Hepatocyte (in vitro differentiated cells): ENCODE results near the gene TNPO3. TPM values are rescaled to one million over a fixed set of nuclear protein-coding genes. Genes with fewer than 3 reads are reported as not detected.
"Not testable (repeated sequence)": the region's sequence is repeated elsewhere in the genome, so short reads cannot be mapped to it uniquely, and the experiment has no call there.

Experiments
- DNase-seq: peaks from one replicate; pipeline ENCODE4 v3.0.0-alpha.2; 2016; ENCODE audit warnings: low spot score
- H2AFZ ChIP-seq: fragments of 200-600 bp; sonication (generic); 2 replicates; pipeline ENCODE4 v1.6.0; 2016; ENCODE audit warnings: antibody characterized with exemption, mild to moderate bottlenecking
- H3K27ac ChIP-seq: fragments of 200-600 bp; sonication (generic); 2 replicates; pipeline ENCODE4 v1.5.1; 2016; ENCODE audit warnings: mild to moderate bottlenecking
- H3K27me3 ChIP-seq: fragments of 200-600 bp; sonication (generic); 2 replicates; pipeline ENCODE4 v1.6.1; 2016
- H3K36me3 ChIP-seq: fragments of 200-600 bp; sonication (generic); replicated peaks from 2 replicates; pipeline ENCODE4 v1.5.1; 2016; ENCODE audit warnings: low read depth; ENCODE audit not compliant: insufficient read depth
- H3K4me1 ChIP-seq: fragments of 200-600 bp; sonication (generic); 2 replicates; pipeline ENCODE4 v1.5.1; 2016; ENCODE audit warnings: mild to moderate bottlenecking, moderate library complexity; ENCODE audit not compliant: insufficient read depth
- H3K4me2 ChIP-seq: fragments of 200-600 bp; sonication (generic); 2 replicates; pipeline ENCODE4 v1.6.0; 2016
- H3K4me3 ChIP-seq: fragments of 200-600 bp; sonication (generic); 2 replicates; pipeline ENCODE4 v1.5.1; 2016; ENCODE audit warnings: mild to moderate bottlenecking
- H3K79me2 ChIP-seq: fragments of 200-600 bp; sonication (generic); 2 replicates; pipeline ENCODE4 v1.6.0; 2017; ENCODE audit warnings: mild to moderate bottlenecking
- H3K9me2 ChIP-seq: fragments of 200-600 bp; sonication (generic); replicated peaks from 2 replicates; pipeline ENCODE4 v1.6.0; 2017; ENCODE audit warnings: mild to moderate bottlenecking; ENCODE audit not compliant: insufficient read depth
- H3K9me3 ChIP-seq: fragments of 200-600 bp; sonication (generic); 2 replicates; pipeline ENCODE4 v1.5.1; 2016; ENCODE audit warnings: low read depth, mild to moderate bottlenecking
- H4K20me1 ChIP-seq: fragments of 200-600 bp; sonication (generic); 2 replicates; pipeline ENCODE4 v1.6.0; 2016; ENCODE audit warnings: mild to moderate bottlenecking; ENCODE audit not compliant: insufficient read depth, poor library complexity, severe bottlenecking
- CTCF ChIP-seq: fragments of 200-600 bp; sonication (generic); IDR thresholded peaks from 2 replicates; pipeline ENCODE4 v1.5.1; 2016; ENCODE audit warnings: antibody characterized with exemption, mild to moderate bottlenecking; ENCODE audit not compliant: poor library complexity
- EZH2 ChIP-seq: fragments of 200-600 bp; sonication (generic); IDR thresholded peaks from 2 replicates; pipeline ENCODE4 v1.6.1; 2016; ENCODE audit warnings: antibody characterized with exemption, mild to moderate bottlenecking, borderline replicate concordance
- EZH2phosphoT487 ChIP-seq: fragments of 200-600 bp; sonication (generic); IDR thresholded peaks from one replicate; pipeline ENCODE4 v1.6.1; 2018; ENCODE audit warnings: antibody characterized with exemption, mild to moderate bottlenecking, low read depth, moderate library complexity; ENCODE audit not compliant: unreplicated experiment, severe bottlenecking
- WGBS: methylation state at CpG from one replicate; pipeline ENCODE4 v1.1.6; 2016; ENCODE audit warnings: low lambda C conversion rate; ENCODE audit errors: missing lambda C conversion rate; 5-methylcytosine and 5-hydroxymethylcytosine counted together
- polyA plus RNA-seq: library from polyadenylated mRNA; unstranded; fragments of >200 nt; fragmentation: Nextera tagmentation; extraction: Ambion mirVana; gene quantifications from 2 replicates; pipeline ENCODE4 v1.2.1, GENCODE V29; 2016
- total RNA-seq: library from RNA; depleted of rRNA; stranded (reverse); fragments of >200 nt; gene quantifications from 2 replicates; pipeline ENCODE4 v1.2.3, GENCODE V29; 2014

TNPO3 gene
- total and polyA plus RNA-seq, 2 experiments from 2014 or later, result 19.9 to 35.4 TPM

- H3K4me1 ChIP-seq, result no peaks in the 10 kb centered on the region
- H3K4me2 ChIP-seq, result no peak overlapping the region
- no peak overlapping the region for H2AFZ ChIP-seq
- H3K79me2 ChIP-seq, result no peaks in the 10 kb centered on the region
- no peaks in the 10 kb centered on the region for H3K36me3 ChIP-seq
- DNase-seq, result no peak
- H3K4me3 ChIP-seq, result no peak overlapping the region
- H3K9me3 ChIP-seq, result no peaks in the 10 kb centered on the region
- no peaks in the 10 kb centered on the region for H3K27me3 ChIP-seq
- TF ChIP-seq EZH2phosphoT487, result no peak
- TF ChIP-seq EZH2, result no peak
- no peak for TF ChIP-seq CTCF
- no peaks in the 10 kb centered on the region for H3K9me2 ChIP-seq
- WGBS, result 84% methylated on average over 13 of the region's 22 CpGs
- no peak overlapping the region for H3K27ac ChIP-seq
- no peaks in the 10 kb centered on the region for H4K20me1 ChIP-seq
These were observed 107.7 kb downstream of the TNPO3 start for GRCh38 chr7:128946936-128947830.

GRCh38 chr7:128945668-128946366 is 109.1 kb downstream of the TNPO3 start:
- Histone ChIP-seq H4K20me1 (no peaks in the 10 kb centered on the region), H2AFZ (no peak overlapping the region), H3K9me3 (no peaks in the 10 kb centered on the region), H3K27me3 (peaks cover 1% of the 10 kb centered on the region), H3K4me1 (no peaks in the 10 kb centered on the region), H3K79me2 (no peaks in the 10 kb centered on the region), H3K4me2 (no peak overlapping the region), H3K27ac (no peak overlapping the region), H3K9me2 (no peaks in the 10 kb centered on the region), H3K36me3 (no peaks in the 10 kb centered on the region), H3K4me3 (no peak overlapping the region)
- no peak for DNase-seq
- TF ChIP-seq EZH2phosphoT487, result no peak
- no peak for TF ChIP-seq CTCF
- TF ChIP-seq EZH2, result no peak
- 96% methylated on average over 21 of the region's 21 CpGs for WGBS

- Histone ChIP-seq H3K4me2 (no peak overlapping the region), H2AFZ (no peak overlapping the region), H3K27me3 (peaks cover 11% of the 10 kb centered on the region), H3K4me3 (no peak overlapping the region), H3K36me3 (no peaks in the 10 kb centered on the region), H3K79me2 (no peaks in the 10 kb centered on the region), H4K20me1 (no peaks in the 10 kb centered on the region), H3K9me3 (no peaks in the 10 kb centered on the region), H3K9me2 (no peaks in the 10 kb centered on the region), H3K4me1 (no peaks in the 10 kb centered on the region), H3K27ac (no peak overlapping the region)
- WGBS, result 81% methylated on average over 7 of the region's 7 CpGs
- no peak for DNase-seq
- TF ChIP-seq EZH2 (no peak), CTCF (no peak), EZH2phosphoT487 (no peak)
These were observed 110.2 kb downstream of the TNPO3 start for GRCh38 chr7:128944487-128945236.

- H3K79me2 ChIP-seq, DNase-seq, H4K20me1 ChIP-seq, H3K4me1 ChIP-seq, H3K27ac ChIP-seq, H3K4me2 ChIP-seq, H3K9me3 ChIP-seq, H3K36me3 ChIP-seq, H3K9me2 ChIP-seq, H3K4me3 ChIP-seq, H2AFZ ChIP-seq: not testable (repeated sequence)
- WGBS, result 94% methylated on average over 2 of the region's 2 CpGs
- peaks cover 23% of the 10 kb centered on the region for H3K27me3 ChIP-seq
These were observed 111.7 kb downstream of the TNPO3 start for GRCh38 chr7:128943251-128943650.
